ENCODE results near the gene FBLN2.
A peak's percentile ranks its signal among the peaks of the same experiment; 100 is the strongest.

FBLN2 gene

DNA sequence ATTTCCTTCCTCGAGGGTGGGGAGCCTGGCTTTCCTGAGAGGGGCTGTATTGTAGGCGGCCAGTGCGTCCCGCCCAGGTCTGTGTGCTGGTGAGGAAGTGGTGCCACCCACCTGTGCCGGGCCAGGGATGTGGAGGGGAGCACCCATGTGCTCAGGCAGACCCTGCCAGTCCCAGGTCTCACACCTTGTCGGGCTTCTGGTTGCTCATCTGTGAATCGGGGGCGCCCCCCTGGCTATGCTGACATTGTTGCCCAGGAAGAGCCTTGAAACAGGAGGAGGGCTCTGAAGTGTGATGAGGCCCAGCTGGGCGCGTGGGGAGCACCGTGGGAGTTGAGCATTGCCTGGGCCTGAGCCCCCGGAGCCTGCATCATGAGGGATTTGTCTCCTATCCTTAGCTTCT lies 4.8 kb downstream of the FBLN2 start:
- peaks cover 0 to 8% of the 10 kb centered on the region in 2 experiments for H3K36me3 ChIP-seq (ENCODE audit: control insufficient read depth in 1 of 2, insufficient read depth in 2 of 2, low read depth in 1 of 2, low read length in 2 of 2)
- H3K79me1 ChIP-seq (replicated peaks; ENCODE audit: low read length, poor library complexity, severe bottlenecking) = no peaks in the 10 kb centered on the region
- H3K27ac ChIP-seq (ENCODE audit: low read length, poor library complexity, severe bottlenecking) = no peak overlapping the region
- H4K8ac ChIP-seq (ENCODE audit: low read length) = no peak overlapping the region
- no peak overlapping the region for H2BK5ac ChIP-seq (ENCODE audit: low read depth, low read length, poor library complexity, severe bottlenecking)
- no peak overlapping the region for H2BK12ac ChIP-seq (ENCODE audit: low read length in 2 of 2)
- no peak overlapping the region for H3K18ac ChIP-seq (ENCODE audit: low read depth in 1 of 2, low read length in 2 of 2)
- H3K4me3 ChIP-seq (ENCODE audit: insufficient read depth in 1 of 2, low read depth in 1 of 2, low read length in 2 of 2) = peak overlapping the region in 1 of 2 experiments; percentile 51
- peaks cover 0 to 34% of the 10 kb centered on the region in 2 experiments for H3K27me3 ChIP-seq (ENCODE audit: control insufficient read depth in 1 of 2, insufficient read depth in 1 of 2, low read length in 2 of 2)
- H2AFZ ChIP-seq (ENCODE audit: low read depth, low read length) = no peak overlapping the region
- H3K23ac ChIP-seq (ENCODE audit: low read length in 2 of 2) = no peak overlapping the region
- H3K4ac ChIP-seq (ENCODE audit: low read depth in 1 of 2, low read length in 2 of 2) = no peak overlapping the region
- 84% methylated on average over 12 of the region's 12 CpGs for WGBS
- H3K14ac ChIP-seq (ENCODE audit: low read length in 2 of 2) = no peak overlapping the region
- no peak overlapping the region for H2AK5ac ChIP-seq (ENCODE audit: low read length, severe bottlenecking)
- no peak overlapping the region for H2BK15ac ChIP-seq (ENCODE audit: low read depth, poor library complexity, severe bottlenecking)
- peak overlapping the region; percentile 41 for H3K9ac ChIP-seq (ENCODE audit: low read length)
- H3K9me3 ChIP-seq (ENCODE audit: control insufficient read depth, low read length) = no peaks in the 10 kb centered on the region
- no peak for DNase-seq
- no peak overlapping the region for H3K4me2 ChIP-seq (ENCODE audit: low read length, poor library complexity, severe bottlenecking)
- H4K91ac ChIP-seq (ENCODE audit: low read length) = no peak overlapping the region
- peaks cover 14% of the 10 kb centered on the region for H3K4me1 ChIP-seq (ENCODE audit: control insufficient read depth, insufficient read depth, low read depth, low read length)
- H2BK120ac ChIP-seq (ENCODE audit: low read depth, low read length) = no peak overlapping the region

DNA sequence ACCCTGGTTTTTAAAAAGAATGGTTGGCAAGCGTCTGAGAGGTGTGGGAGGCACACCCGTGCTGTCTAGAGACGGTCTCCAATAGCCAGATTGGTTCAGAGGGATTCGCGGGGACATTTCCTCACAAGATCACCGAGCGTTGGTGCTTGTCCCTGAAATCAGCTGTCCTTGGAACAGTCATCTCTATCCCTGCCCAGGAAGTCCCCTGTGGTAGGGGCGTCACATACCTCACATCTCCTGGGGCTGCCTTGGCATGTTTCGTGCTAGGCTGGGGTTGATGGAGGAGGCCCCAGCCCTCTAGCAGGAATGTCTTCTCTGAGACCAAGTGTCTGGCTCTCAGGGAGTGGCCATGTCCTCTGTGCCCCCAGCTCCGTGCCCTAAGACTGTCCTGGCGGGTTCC lies 6.8 kb downstream of the FBLN2 start:
- no peak overlapping the region for H2BK15ac ChIP-seq (ENCODE audit: low read depth, poor library complexity, severe bottlenecking)
- H3K27me3 ChIP-seq (ENCODE audit: control insufficient read depth in 1 of 2, insufficient read depth in 1 of 2, low read length in 2 of 2) = peaks cover 0 to 36% of the 10 kb centered on the region in 2 experiments
- no peak overlapping the region for H2BK120ac ChIP-seq (ENCODE audit: low read depth, low read length)
- no peak overlapping the region for H4K91ac ChIP-seq (ENCODE audit: low read length)
- peaks cover 0 to 12% of the 10 kb centered on the region in 2 experiments for H3K36me3 ChIP-seq (ENCODE audit: control insufficient read depth in 1 of 2, insufficient read depth in 2 of 2, low read depth in 1 of 2, low read length in 2 of 2)
- H3K14ac ChIP-seq (ENCODE audit: low read length in 2 of 2) = no peak overlapping the region
- H3K9ac ChIP-seq (ENCODE audit: low read length) = peak overlapping the region; percentile 24
- H3K4me1 ChIP-seq (ENCODE audit: control insufficient read depth, insufficient read depth, low read depth, low read length) = peaks cover 4% of the 10 kb centered on the region
- H3K18ac ChIP-seq (ENCODE audit: low read depth in 1 of 2, low read length in 2 of 2) = no peak overlapping the region
- H2BK12ac ChIP-seq (ENCODE audit: low read length in 2 of 2) = no peak overlapping the region
- H3K79me1 ChIP-seq (replicated peaks; ENCODE audit: low read length, poor library complexity, severe bottlenecking) = no peaks in the 10 kb centered on the region
- no peak overlapping the region for H2AFZ ChIP-seq (ENCODE audit: low read depth, low read length)
- no peak overlapping the region for H4K8ac ChIP-seq (ENCODE audit: low read length)
- WGBS = 88% methylated on average over 11 of the region's 11 CpGs
- H3K4ac ChIP-seq (ENCODE audit: low read depth in 1 of 2, low read length in 2 of 2) = no peak overlapping the region
- no peak overlapping the region for H2BK5ac ChIP-seq (ENCODE audit: low read depth, low read length, poor library complexity, severe bottlenecking)
- H3K27ac ChIP-seq (ENCODE audit: low read length, poor library complexity, severe bottlenecking) = no peak overlapping the region
- no peak overlapping the region for H3K4me2 ChIP-seq (ENCODE audit: low read length, poor library complexity, severe bottlenecking)
- no peak overlapping the region for H3K23ac ChIP-seq (ENCODE audit: low read length in 2 of 2)
- H2AK5ac ChIP-seq (ENCODE audit: low read length, severe bottlenecking) = no peak overlapping the region
- no peak for DNase-seq
- no peaks in the 10 kb centered on the region for H3K9me3 ChIP-seq (ENCODE audit: control insufficient read depth, low read length)
- H3K4me3 ChIP-seq (ENCODE audit: insufficient read depth in 1 of 2, low read depth in 1 of 2, low read length in 2 of 2) = no peak overlapping the region

DNA sequence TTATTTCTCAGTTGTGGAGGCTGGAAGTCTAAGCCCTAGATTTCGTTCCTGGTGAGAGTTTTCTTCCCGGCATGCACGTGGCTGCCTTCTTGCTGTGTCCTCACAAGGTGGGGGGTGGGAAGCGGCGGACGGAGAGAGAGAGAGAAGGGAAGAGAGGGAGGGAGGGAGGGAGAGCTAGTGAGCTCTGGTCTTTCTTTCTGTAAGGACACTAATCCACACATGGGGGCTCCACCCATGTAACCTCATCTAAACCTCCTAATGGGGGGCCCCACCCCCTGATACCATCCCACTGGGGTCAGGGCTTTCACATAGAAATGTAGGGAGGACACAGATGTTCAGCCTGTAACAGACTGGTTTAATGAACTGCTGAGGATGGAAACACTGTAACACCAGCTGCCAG lies 7.3 kb downstream of the FBLN2 start:
- Histone ChIP-seq H3K23ac (ENCODE audit: low read length in 2 of 2) (no peak overlapping the region), H2BK12ac (ENCODE audit: low read length in 2 of 2) (no peak overlapping the region), H3K36me3 (ENCODE audit: control insufficient read depth in 1 of 2, insufficient read depth in 2 of 2, low read depth in 1 of 2, low read length in 2 of 2) (peaks cover 0 to 16% of the 10 kb centered on the region in 2 experiments), H3K79me1 (replicated peaks; ENCODE audit: low read length, poor library complexity, severe bottlenecking) (no peaks in the 10 kb centered on the region), H2BK120ac (ENCODE audit: low read depth, low read length) (no peak overlapping the region), H2AFZ (ENCODE audit: low read depth, low read length) (no peak overlapping the region), H3K9me3 (ENCODE audit: control insufficient read depth, low read length) (no peaks in the 10 kb centered on the region), H2BK15ac (ENCODE audit: low read depth, poor library complexity, severe bottlenecking) (no peak overlapping the region), H4K8ac (ENCODE audit: low read length) (no peak overlapping the region), H2BK5ac (ENCODE audit: low read depth, low read length, poor library complexity, severe bottlenecking) (no peak overlapping the region), H3K18ac (ENCODE audit: low read depth in 1 of 2, low read length in 2 of 2) (no peak overlapping the region), H3K27me3 (ENCODE audit: control insufficient read depth in 1 of 2, insufficient read depth in 1 of 2, low read length in 2 of 2) (peaks cover 0 to 39% of the 10 kb centered on the region in 2 experiments), H3K14ac (ENCODE audit: low read length in 2 of 2) (no peak overlapping the region), H3K4me1 (ENCODE audit: control insufficient read depth, insufficient read depth, low read depth, low read length) (peaks cover 2% of the 10 kb centered on the region), H3K4ac (ENCODE audit: low read depth in 1 of 2, low read length in 2 of 2) (no peak overlapping the region), H3K9ac (ENCODE audit: low read length) (peak overlapping the region; percentile 24), H2AK5ac (ENCODE audit: low read length, severe bottlenecking) (no peak overlapping the region), H4K91ac (ENCODE audit: low read length) (no peak overlapping the region), H3K4me3 (ENCODE audit: insufficient read depth in 1 of 2, low read depth in 1 of 2, low read length in 2 of 2) (no peak overlapping the region), H3K27ac (ENCODE audit: low read length, poor library complexity, severe bottlenecking) (no peak overlapping the region), H3K4me2 (ENCODE audit: low read length, poor library complexity, severe bottlenecking) (no peak overlapping the region)
- DNase-seq = no peak
- WGBS = 37% methylated on average over 3 of the region's 6 CpGs

DNA sequence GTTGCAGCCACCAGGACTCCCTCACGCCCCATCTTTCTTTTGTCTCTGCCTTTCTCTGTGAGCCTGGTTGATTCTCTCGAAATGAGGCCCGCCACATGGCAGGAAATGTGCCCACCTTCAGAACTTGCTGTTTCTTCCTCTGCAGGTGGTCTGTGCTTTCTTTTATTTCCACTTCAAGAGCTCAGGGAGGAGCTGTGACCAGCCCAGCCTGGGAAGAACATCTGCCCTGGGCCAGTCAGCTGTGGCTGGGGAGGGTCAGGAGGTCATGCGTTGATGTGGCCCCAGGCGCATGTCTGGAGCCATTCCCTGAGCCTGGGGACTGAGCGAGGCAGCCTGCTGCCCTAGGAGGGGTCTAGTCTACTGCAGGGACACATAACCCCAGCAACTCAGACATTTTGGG lies 8.0 kb downstream of the FBLN2 start:
- H3K14ac ChIP-seq (ENCODE audit: low read length in 2 of 2) = no peak overlapping the region
- peaks cover 0 to 18% of the 10 kb centered on the region in 2 experiments for H3K36me3 ChIP-seq (ENCODE audit: control insufficient read depth in 1 of 2, insufficient read depth in 2 of 2, low read depth in 1 of 2, low read length in 2 of 2)
- 52% methylated on average over 6 of the region's 6 CpGs for WGBS
- no peak overlapping the region for H3K9ac ChIP-seq (ENCODE audit: low read length)
- H3K27me3 ChIP-seq (ENCODE audit: control insufficient read depth in 1 of 2, insufficient read depth in 1 of 2, low read length in 2 of 2) = peaks cover 0 to 45% of the 10 kb centered on the region in 2 experiments
- no peak overlapping the region for H3K4me3 ChIP-seq (ENCODE audit: insufficient read depth in 1 of 2, low read depth in 1 of 2, low read length in 2 of 2)
- no peak overlapping the region for H2BK120ac ChIP-seq (ENCODE audit: low read depth, low read length)
- H3K4me2 ChIP-seq (ENCODE audit: low read length, poor library complexity, severe bottlenecking) = no peak overlapping the region
- H3K4ac ChIP-seq (ENCODE audit: low read depth in 1 of 2, low read length in 2 of 2) = no peak overlapping the region
- no peak overlapping the region for H2AFZ ChIP-seq (ENCODE audit: low read depth, low read length)
- H3K18ac ChIP-seq (ENCODE audit: low read depth in 1 of 2, low read length in 2 of 2) = no peak overlapping the region
- H3K4me1 ChIP-seq (ENCODE audit: control insufficient read depth, insufficient read depth, low read depth, low read length) = peaks cover 2% of the 10 kb centered on the region
- H3K23ac ChIP-seq (ENCODE audit: low read length in 2 of 2) = no peak overlapping the region
- H2BK5ac ChIP-seq (ENCODE audit: low read depth, low read length, poor library complexity, severe bottlenecking) = no peak overlapping the region
- no peaks in the 10 kb centered on the region for H3K9me3 ChIP-seq (ENCODE audit: control insufficient read depth, low read length)
- no peak for DNase-seq
- no peak overlapping the region for H3K27ac ChIP-seq (ENCODE audit: low read length, poor library complexity, severe bottlenecking)
- H4K91ac ChIP-seq (ENCODE audit: low read length) = no peak overlapping the region
- H4K8ac ChIP-seq (ENCODE audit: low read length) = no peak overlapping the region
- no peak overlapping the region for H2BK15ac ChIP-seq (ENCODE audit: low read depth, poor library complexity, severe bottlenecking)
- H2AK5ac ChIP-seq (ENCODE audit: low read length, severe bottlenecking) = no peak overlapping the region
- H2BK12ac ChIP-seq (ENCODE audit: low read length in 2 of 2) = no peak overlapping the region
- no peaks in the 10 kb centered on the region for H3K79me1 ChIP-seq (replicated peaks; ENCODE audit: low read length, poor library complexity, severe bottlenecking)

Measured in mesenchymal stem cell (in vitro differentiated cells and primary cell).